ENCODE measurements around the gene PSMB2. TPM values are rescaled to one million over a fixed set of nuclear protein-coding genes. Genes with fewer than 3 reads are reported as not detected.
A peak's percentile ranks its signal among the peaks of the same experiment; 100 is the strongest.

The PSMB2 gene
- total RNA-seq, 1 donor = 18.5 TPM

DNA sequence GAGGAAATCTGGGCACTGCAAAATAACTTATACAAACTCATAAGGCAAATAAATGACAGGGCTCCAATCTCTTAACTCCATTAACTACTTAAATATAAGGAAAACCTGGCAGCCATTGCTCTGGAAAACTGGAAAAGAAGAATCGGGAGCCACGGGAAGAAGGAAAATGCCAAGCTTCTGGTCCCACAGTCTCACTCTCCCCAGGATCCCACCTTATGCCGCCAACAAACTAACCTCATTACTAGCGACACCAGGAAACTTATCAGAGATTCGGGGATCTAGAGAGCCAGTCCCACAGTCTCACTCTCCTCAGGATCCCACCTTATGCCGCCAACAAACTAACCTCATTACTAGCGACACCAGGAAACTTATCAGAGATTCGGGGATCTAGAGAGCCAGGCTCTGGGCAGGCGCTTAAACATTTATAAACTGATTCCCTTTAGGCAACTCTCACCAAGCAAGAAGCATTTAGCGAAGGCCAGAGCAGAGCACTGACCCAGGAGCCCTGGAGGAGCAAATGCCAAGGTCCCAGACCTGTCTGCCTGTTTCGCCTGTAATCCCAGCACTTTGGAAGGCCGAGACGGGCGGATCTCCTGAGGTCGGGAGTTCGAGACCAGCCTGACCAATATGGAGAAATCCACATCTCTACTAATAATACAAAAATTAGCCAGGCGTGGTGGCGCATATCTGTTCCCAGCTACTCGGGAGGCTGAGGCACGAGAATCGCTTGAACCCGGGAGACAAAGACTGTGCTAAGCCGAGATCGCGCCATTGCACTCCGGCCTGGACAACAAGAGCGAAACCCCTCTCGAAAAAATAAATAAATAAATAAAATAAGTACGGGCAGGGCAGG is 720 bp downstream of the PSMB2 start:
- TF ChIP-seq CTCF (IDR thresholded peaks at IDR 0.05; ENCODE audit: extremely low read depth, low read depth, low read length) = no peak
- peak overlapping the region; percentile 100 for H3K4me2 ChIP-seq (ENCODE audit: insufficient read depth, low read length)

GRCh38 chr1:35637401-35637809 is 3.9 kb downstream of the PSMB2 start:
- no peak overlapping the region for H2AFZ ChIP-seq (ENCODE audit: low read length)
- peaks cover 41% of the 10 kb centered on the region for H3K4me1 ChIP-seq (ENCODE audit: insufficient read depth, low read length)

More for the DNA sequence above, 720 bp downstream of the PSMB2 start:
- Histone ChIP-seq H3K79me2 (ENCODE audit: insufficient read depth, low read length) (peaks cover 54% of the 10 kb centered on the region), H3K4me1 (ENCODE audit: insufficient read depth, low read length) (peaks cover 41% of the 10 kb centered on the region), H3K4me3 (ENCODE audit: insufficient read depth, low read length) (peak overlapping the region; percentile 99), H3K9me3 (ENCODE audit: low read depth, low read length) (no peaks in the 10 kb centered on the region), H4K20me1 (ENCODE audit: insufficient read depth, low read length) (no peaks in the 10 kb centered on the region), H3K27ac (ENCODE audit: low read depth, low read length) (peak overlapping the region; percentile 97), H3K27me3 (ENCODE audit: insufficient read depth, low read length) (peaks cover 16% of the 10 kb centered on the region), H3K36me3 (ENCODE audit: insufficient read depth, low read length) (peaks cover 7% of the 10 kb centered on the region), H2AFZ (ENCODE audit: low read length) (peak overlapping the region; percentile 98)
- DNase-seq (ENCODE audit: insufficient read length, low spot score, missing footprints) = peak; percentile 32

DNA sequence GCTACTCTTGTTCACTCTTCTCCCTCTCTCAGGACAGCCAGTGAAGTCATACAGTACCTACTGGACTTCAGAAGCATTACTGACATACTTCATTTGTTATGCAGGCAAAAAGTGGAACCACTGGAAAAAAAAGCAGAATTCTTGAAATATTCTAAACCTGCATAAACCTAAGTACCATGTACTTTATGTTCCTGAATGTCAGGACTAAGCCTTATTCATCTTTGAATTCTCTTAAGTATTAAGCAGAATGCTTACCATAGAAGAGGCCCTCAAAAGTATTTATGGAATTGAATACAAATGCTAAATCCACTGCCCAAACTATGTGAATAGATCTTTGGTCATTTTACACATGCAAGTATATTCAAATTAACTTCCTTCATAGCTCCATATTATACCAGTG is 7.8 kb downstream of the PSMB2 start:
- no peak for TF ChIP-seq CTCF (IDR thresholded peaks at IDR 0.05; ENCODE audit: extremely low read depth, low read depth, low read length)
- no peak overlapping the region for H3K4me3 ChIP-seq (ENCODE audit: insufficient read depth, low read length)
- H3K27ac ChIP-seq (ENCODE audit: low read depth, low read length) = no peak overlapping the region
- no peak overlapping the region for H3K4me2 ChIP-seq (ENCODE audit: insufficient read depth, low read length)
- no peaks in the 10 kb centered on the region for H3K27me3 ChIP-seq (ENCODE audit: insufficient read depth, low read length)
- peaks cover 65% of the 10 kb centered on the region for H3K36me3 ChIP-seq (ENCODE audit: insufficient read depth, low read length)
- H3K9me3 ChIP-seq (ENCODE audit: low read depth, low read length) = no peaks in the 10 kb centered on the region
- DNase-seq (ENCODE audit: insufficient read length, low spot score, missing footprints) = no peak
- H3K79me2 ChIP-seq (ENCODE audit: insufficient read depth, low read length) = peaks cover 80% of the 10 kb centered on the region
- H4K20me1 ChIP-seq (ENCODE audit: insufficient read depth, low read length) = peaks cover 8% of the 10 kb centered on the region
- peaks cover 21% of the 10 kb centered on the region for H3K4me1 ChIP-seq (ENCODE audit: insufficient read depth, low read length)
- no peak overlapping the region for H2AFZ ChIP-seq (ENCODE audit: low read length)

More at GRCh38 chr1:35637401-35637809, 3.9 kb downstream of the PSMB2 start:
- H3K79me2 ChIP-seq (ENCODE audit: insufficient read depth, low read length) = peaks cover 78% of the 10 kb centered on the region
- peak overlapping the region; percentile 87 for H3K4me2 ChIP-seq (ENCODE audit: insufficient read depth, low read length)
- DNase-seq (ENCODE audit: insufficient read length, low spot score, missing footprints) = peak; percentile 53
- H3K27me3 ChIP-seq (ENCODE audit: insufficient read depth, low read length) = no peaks in the 10 kb centered on the region
- H3K27ac ChIP-seq (ENCODE audit: low read depth, low read length) = peak overlapping the region; percentile 66
- no peaks in the 10 kb centered on the region for H4K20me1 ChIP-seq (ENCODE audit: insufficient read depth, low read length)
- H3K9me3 ChIP-seq (ENCODE audit: low read depth, low read length) = no peaks in the 10 kb centered on the region
- no peak for TF ChIP-seq CTCF (IDR thresholded peaks at IDR 0.05; ENCODE audit: extremely low read depth, low read depth, low read length)
- H3K4me3 ChIP-seq (ENCODE audit: insufficient read depth, low read length) = peak overlapping the region; percentile 66
- peaks cover 29% of the 10 kb centered on the region for H3K36me3 ChIP-seq (ENCODE audit: insufficient read depth, low read length)

GRCh38 chr1:35631396-35631795 is 9.9 kb downstream of the PSMB2 start:
- no peaks in the 10 kb centered on the region for H3K27me3 ChIP-seq (ENCODE audit: insufficient read depth, low read length)
- H3K4me1 ChIP-seq (ENCODE audit: insufficient read depth, low read length) = no peaks in the 10 kb centered on the region
- no peak for DNase-seq (ENCODE audit: insufficient read length, low spot score, missing footprints)
- H3K79me2 ChIP-seq (ENCODE audit: insufficient read depth, low read length) = peaks cover 76% of the 10 kb centered on the region
- no peak overlapping the region for H3K27ac ChIP-seq (ENCODE audit: low read depth, low read length)
- H3K4me2 ChIP-seq (ENCODE audit: insufficient read depth, low read length) = no peak overlapping the region
- H3K9me3 ChIP-seq (ENCODE audit: low read depth, low read length) = no peaks in the 10 kb centered on the region
- peaks cover 69% of the 10 kb centered on the region for H3K36me3 ChIP-seq (ENCODE audit: insufficient read depth, low read length)
- H3K4me3 ChIP-seq (ENCODE audit: insufficient read depth, low read length) = no peak overlapping the region
- H4K20me1 ChIP-seq (ENCODE audit: insufficient read depth, low read length) = peaks cover 10% of the 10 kb centered on the region
- no peak for TF ChIP-seq CTCF (IDR thresholded peaks at IDR 0.05; ENCODE audit: extremely low read depth, low read depth, low read length)
- H2AFZ ChIP-seq (ENCODE audit: low read length) = no peak overlapping the region
